SU-DHL-6 (cell line): Measurements from ENCODE around the gene SNRNP48.

Experiments
- EZH2phosphoT487 ChIP-seq: fragments of 200-600 bp; sonication (generic), shearing (Covaris generic); conservative IDR thresholded peaks from 2 replicates; pipeline ENCODE4 v1.6.1; 2018; ENCODE audit warnings: mild to moderate bottlenecking, antibody characterized with exemption, low read length, moderate library complexity, mixed read lengths
- TF ChIP-seq, protein P1 (sequence below): fragments of 200-600 bp; sonication (generic); IDR thresholded peaks from one replicate; pipeline ENCODE4 v1.5.1; 2017; ENCODE audit warnings: antibody characterized with exemption, mild to moderate bottlenecking, low read length, moderate library complexity; ENCODE audit not compliant: insufficient read depth, poor library complexity, severe bottlenecking

DNA sequence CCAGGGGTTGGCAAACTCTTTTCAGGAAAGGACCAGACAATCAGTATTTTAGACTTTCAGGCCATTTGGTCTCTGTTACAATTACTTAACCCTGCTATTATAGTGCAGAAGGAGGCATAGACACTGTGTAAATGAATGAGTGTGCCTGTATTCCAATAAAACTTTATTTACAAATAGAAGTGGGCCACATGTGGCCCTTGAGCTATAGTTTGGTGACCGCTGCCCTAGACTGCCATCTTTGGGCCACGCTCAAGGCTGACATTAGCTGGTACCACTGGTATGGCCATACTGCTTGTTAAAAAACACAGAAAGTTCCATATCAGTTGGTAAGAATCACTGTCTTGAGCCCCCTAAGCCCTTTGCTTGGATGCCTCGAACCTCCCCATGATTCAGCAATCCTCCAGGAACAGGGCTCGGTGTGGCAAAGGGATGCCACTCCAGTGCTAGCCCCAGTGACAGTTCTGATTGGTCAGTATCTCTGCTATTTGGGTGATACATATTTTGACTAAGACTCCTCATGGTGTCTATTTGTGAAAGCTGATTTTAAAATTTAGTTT lies 23.3 kb upstream of the SNRNP48 start:
- TF ChIP-seq, protein P1, sequence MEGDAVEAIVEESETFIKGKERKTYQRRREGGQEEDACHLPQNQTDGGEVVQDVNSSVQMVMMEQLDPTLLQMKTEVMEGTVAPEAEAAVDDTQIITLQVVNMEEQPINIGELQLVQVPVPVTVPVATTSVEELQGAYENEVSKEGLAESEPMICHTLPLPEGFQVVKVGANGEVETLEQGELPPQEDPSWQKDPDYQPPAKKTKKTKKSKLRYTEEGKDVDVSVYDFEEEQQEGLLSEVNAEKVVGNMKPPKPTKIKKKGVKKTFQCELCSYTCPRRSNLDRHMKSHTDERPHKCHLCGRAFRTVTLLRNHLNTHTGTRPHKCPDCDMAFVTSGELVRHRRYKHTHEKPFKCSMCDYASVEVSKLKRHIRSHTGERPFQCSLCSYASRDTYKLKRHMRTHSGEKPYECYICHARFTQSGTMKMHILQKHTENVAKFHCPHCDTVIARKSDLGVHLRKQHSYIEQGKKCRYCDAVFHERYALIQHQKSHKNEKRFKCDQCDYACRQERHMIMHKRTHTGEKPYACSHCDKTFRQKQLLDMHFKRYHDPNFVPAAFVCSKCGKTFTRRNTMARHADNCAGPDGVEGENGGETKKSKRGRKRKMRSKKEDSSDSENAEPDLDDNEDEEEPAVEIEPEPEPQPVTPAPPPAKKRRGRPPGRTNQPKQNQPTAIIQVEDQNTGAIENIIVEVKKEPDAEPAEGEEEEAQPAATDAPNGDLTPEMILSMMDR: no peak
- no peak for TF ChIP-seq EZH2phosphoT487
